Measurements from ENCODE around the gene CNST. TPM values are rescaled to one million over a fixed set of nuclear protein-coding genes. Genes with fewer than 3 reads are reported as not detected.
"Not testable (repeated sequence)": the region's sequence is repeated elsewhere in the genome, so short reads cannot be mapped to it uniquely, and the experiment has no call there.

CNST gene
- total RNA-seq, 2 experiments from 2014 or later, result 22.1 to 25.3 TPM

- intact Hi-C loops (cut with micrococcal nuclease), result loop anchor here (5.0 to 10.0 kb wide), 5 partner anchors 233 to 1910 kb away; partner anchors contain the start of genes DESI2 and ZNF669
- Mint-ChIP-seq H3K36me3 (ENCODE audit: low read depth) (peaks cover 13% of the 10 kb centered on the region), H3K27me3 (ENCODE audit: low read depth) (no peaks in the 10 kb centered on the region), H3K4me1 (ENCODE audit: low read depth) (peaks cover 41% of the 10 kb centered on the region), H3K4me3 (peak overlapping the region; percentile 96), H3K9me3 (no peaks in the 10 kb centered on the region), H3K27ac (peak overlapping the region; percentile 37)
- no peak for DNase-seq
- CTCF ChIA-PET, result interaction anchor here (0.6 to 1.0 kb wide), 3 partner anchors 18 to 919 kb away, joined by 3 to 5 read pairs (median 3); no protein-coding TSS in a partner anchor
These were observed 1.2 kb upstream of the CNST start for GRCh38 chr1:246564839-246565750.

GRCh38 chr1:246565751-246566127, 517 bp upstream of the CNST start:
- CTCF ChIA-PET, result interaction anchor here (0.6 to 1.0 kb wide), 2 partner anchors 19 to 919 kb away, joined by 3 read pairs; no protein-coding TSS in a partner anchor

GRCh38 chr1:246566813-246567645, 773 bp downstream of the CNST start:
- peak; percentile 47 for DNase-seq
- Mint-ChIP-seq H3K4me1 (ENCODE audit: low read depth) (peaks cover 50% of the 10 kb centered on the region), H3K27ac (peak overlapping the region; percentile 94), H3K36me3 (ENCODE audit: low read depth) (peaks cover 9% of the 10 kb centered on the region), H3K9me3 (no peaks in the 10 kb centered on the region), H3K27me3 (ENCODE audit: low read depth) (no peaks in the 10 kb centered on the region), H3K4me3 (peak overlapping the region; percentile 96)
- intact Hi-C loops (cut with micrococcal nuclease), result loop anchor here (1.0 to 10.0 kb wide), 16 partner anchors 20 to 1912 kb away; partner anchors contain the start of genes COX20, DESI2, KIF26B and SCCPDH
- CTCF ChIA-PET, result interaction anchor here (0.6 to 1.2 kb wide), 4 partner anchors 12 to 81 kb away, joined by 3 to 11 read pairs (median 4); no protein-coding TSS in a partner anchor

More at GRCh38 chr1:246565751-246566127, 517 bp upstream of the CNST start:
- peak overlapping the region; percentile 96 for H3K4me3 Mint-ChIP-seq
- H3K4me1 Mint-ChIP-seq (ENCODE audit: low read depth), result peaks cover 42% of the 10 kb centered on the region
- peaks cover 9% of the 10 kb centered on the region for H3K36me3 Mint-ChIP-seq (ENCODE audit: low read depth)
- no peak for DNase-seq
- no peaks in the 10 kb centered on the region for H3K9me3 Mint-ChIP-seq
- H3K27ac Mint-ChIP-seq, result peak overlapping the region; percentile 94
- intact Hi-C loops (cut with micrococcal nuclease), result loop anchor here (1.0 to 10.0 kb wide), 16 partner anchors 21 to 1911 kb away; partner anchors contain the start of genes COX20, DESI2, KIF26B and SCCPDH
- no peaks in the 10 kb centered on the region for H3K27me3 Mint-ChIP-seq (ENCODE audit: low read depth)

- H3K4me3 Mint-ChIP-seq, result peak overlapping the region; percentile 96
- H3K4me1 Mint-ChIP-seq (ENCODE audit: low read depth), result peaks cover 55% of the 10 kb centered on the region
- CTCF ChIA-PET, result interaction anchor here (0.6 to 1.2 kb wide), 2 partner anchors 11 to 56 kb away, joined by 5 to 11 read pairs; no protein-coding TSS in a partner anchor
- no peak for DNase-seq
- peak overlapping the region; percentile 94 for H3K27ac Mint-ChIP-seq
- intact Hi-C loops (cut with micrococcal nuclease), result loop anchor here (2.0 to 10.0 kb wide), 12 partner anchors 19 to 1913 kb away; partner anchors contain the start of genes COX20, DESI2, SCCPDH and ZNF669
- H3K27me3 Mint-ChIP-seq (ENCODE audit: low read depth), result no peaks in the 10 kb centered on the region
- peaks cover 9% of the 10 kb centered on the region for H3K36me3 Mint-ChIP-seq (ENCODE audit: low read depth)
- H3K9me3 Mint-ChIP-seq, result no peaks in the 10 kb centered on the region
These were observed 1.5 kb downstream of the CNST start for GRCh38 chr1:246567646-246568235.

- H3K27me3 Mint-ChIP-seq (ENCODE audit: low read depth), result no peaks in the 10 kb centered on the region
- intact Hi-C loops (cut with micrococcal nuclease), result loop anchor here (1.0 to 10.0 kb wide), 10 partner anchors 10 to 1915 kb away; partner anchors contain the start of genes AHCTF1, DESI2 and ZNF669
- peaks cover 59% of the 10 kb centered on the region for H3K4me1 Mint-ChIP-seq (ENCODE audit: low read depth)
- H3K4me3 Mint-ChIP-seq, result peak overlapping the region; percentile 71
- H3K9me3 Mint-ChIP-seq, result no peaks in the 10 kb centered on the region
- DNase-seq, result peak; percentile 60
- CTCF ChIA-PET, result interaction anchor here (0.7 kb wide), 1 partner anchor 44 kb away, joined by 5 read pairs; no protein-coding TSS in a partner anchor
- peaks cover 6% of the 10 kb centered on the region for H3K36me3 Mint-ChIP-seq (ENCODE audit: low read depth)
- H3K27ac Mint-ChIP-seq, result peak overlapping the region; percentile 98
These were observed 3.3 kb downstream of the CNST start for GRCh38 chr1:246569248-246570238.

- H3K36me3 Mint-ChIP-seq (ENCODE audit: low read depth); H3K9me3 Mint-ChIP-seq; intact Hi-C loops (cut with micrococcal nuclease); H3K27me3 Mint-ChIP-seq (ENCODE audit: low read depth); CTCF ChIA-PET: not testable (repeated sequence)
- Mint-ChIP-seq H3K4me1 (ENCODE audit: low read depth) (peaks cover 57% of the 10 kb centered on the region), H3K4me3 (peak overlapping the region; percentile 46), H3K27ac (peak overlapping the region; percentile 98)
- peak; percentile 7 for DNase-seq
These were observed 5.1 kb downstream of the CNST start for GRCh38 chr1:246571309-246571708.

GRCh38 chr1:246571953-246572352, 5.7 kb downstream of the CNST start:
- H3K9me3 Mint-ChIP-seq, result no peaks in the 10 kb centered on the region
- H3K4me3 Mint-ChIP-seq, result no peak overlapping the region
- CTCF ChIA-PET, result no interaction called here
- H3K4me1 Mint-ChIP-seq (ENCODE audit: low read depth), result peaks cover 64% of the 10 kb centered on the region
- peak overlapping the region; percentile 98 for H3K27ac Mint-ChIP-seq
- peak; percentile 12 for DNase-seq
- peaks cover 8% of the 10 kb centered on the region for H3K36me3 Mint-ChIP-seq (ENCODE audit: low read depth)
- intact Hi-C loops (cut with micrococcal nuclease), result no loop called here
- H3K27me3 Mint-ChIP-seq (ENCODE audit: low read depth), result no peaks in the 10 kb centered on the region

GRCh38 chr1:246572785-246573184, 6.5 kb downstream of the CNST start:
- peaks cover 68% of the 10 kb centered on the region for H3K4me1 Mint-ChIP-seq (ENCODE audit: low read depth)
- no peaks in the 10 kb centered on the region for H3K27me3 Mint-ChIP-seq (ENCODE audit: low read depth)
- peak overlapping the region; percentile 82 for H3K27ac Mint-ChIP-seq
- intact Hi-C loops (cut with micrococcal nuclease), result no loop called here
- no peak for DNase-seq
- H3K36me3 Mint-ChIP-seq (ENCODE audit: low read depth), result peaks cover 8% of the 10 kb centered on the region
- peak overlapping the region; percentile 43 for H3K4me3 Mint-ChIP-seq
- CTCF ChIA-PET, result no interaction called here
- no peaks in the 10 kb centered on the region for H3K9me3 Mint-ChIP-seq

- H3K27me3 Mint-ChIP-seq (ENCODE audit: low read depth), result no peaks in the 10 kb centered on the region
- H3K4me3 Mint-ChIP-seq, result peak overlapping the region; percentile 29
- intact Hi-C loops (cut with micrococcal nuclease), result no loop called here
- no peaks in the 10 kb centered on the region for H3K9me3 Mint-ChIP-seq
- peak overlapping the region; percentile 82 for H3K27ac Mint-ChIP-seq
- peaks cover 66% of the 10 kb centered on the region for H3K4me1 Mint-ChIP-seq (ENCODE audit: low read depth)
- DNase-seq, result no peak
- H3K36me3 Mint-ChIP-seq (ENCODE audit: low read depth), result peaks cover 8% of the 10 kb centered on the region
- CTCF ChIA-PET, result interaction anchor here (0.9 kb wide), 1 partner anchor 80 kb away, joined by 4 read pairs; no protein-coding TSS in a partner anchor
These were observed 7.2 kb downstream of the CNST start for GRCh38 chr1:246573491-246573890.

- CTCF ChIA-PET, result no interaction called here
- Mint-ChIP-seq H3K27ac (peak overlapping the region; percentile 83), H3K4me3 (no peak overlapping the region), H3K27me3 (ENCODE audit: low read depth) (no peaks in the 10 kb centered on the region), H3K4me1 (ENCODE audit: low read depth) (peaks cover 71% of the 10 kb centered on the region), H3K36me3 (ENCODE audit: low read depth) (peaks cover 6% of the 10 kb centered on the region), H3K9me3 (no peaks in the 10 kb centered on the region)
- DNase-seq, result no peak
- intact Hi-C loops (cut with micrococcal nuclease), result no loop called here
These were observed 10.4 kb downstream of the CNST start for GRCh38 chr1:246576709-246577032.

All from activated naive CD4-positive, alpha-beta T cell treated with anti-CD3 and anti-CD28 coated beads for 36 hours (primary cell).